ENCODE data around the gene GAS7.

Gene GAS7

GRCh38 chr17:10201680-10202079 lies 3.3 kb upstream of the GAS7 start:
- ATAC-seq, result no peak
- TF ChIP-seq CREB5 (CRISPR knock-in tag; IDR thresholded peaks at IDR 0.05; ENCODE audit: low read depth) (no peak), ZNF70 (CRISPR knock-in tag; IDR thresholded peaks at IDR 0.05) (no peak), ZNF8 (CRISPR knock-in tag; IDR thresholded peaks at IDR 0.05) (no peak), POU6F1 (CRISPR knock-in tag; IDR thresholded peaks at IDR 0.05; ENCODE audit: borderline replicate concordance, low read depth) (no peak), ISL1 (CRISPR knock-in tag; IDR thresholded peaks at IDR 0.05) (no peak), PPARA (CRISPR knock-in tag; IDR thresholded peaks at IDR 0.05; ENCODE audit: borderline replicate concordance) (no peak), TSHZ2 (CRISPR knock-in tag; IDR thresholded peaks at IDR 0.05) (no peak), OSR1 (CRISPR knock-in tag; IDR thresholded peaks at IDR 0.05) (no peak)

GRCh38 chr17:10200645-10201044 lies 2.2 kb upstream of the GAS7 start:
- TF ChIP-seq SNAI2 (CRISPR knock-in tag; IDR thresholded peaks at IDR 0.05) (no peak), CSDC2 (CRISPR knock-in tag; IDR thresholded peaks at IDR 0.05) (no peak), ZNF70 (CRISPR knock-in tag; IDR thresholded peaks at IDR 0.05) (no peak), ZC3H10 (CRISPR knock-in tag; IDR thresholded peaks at IDR 0.05) (no peak), TSHZ2 (CRISPR knock-in tag; IDR thresholded peaks at IDR 0.05) (no peak), TCF4 (CRISPR knock-in tag; IDR thresholded peaks at IDR 0.05; ENCODE audit: borderline replicate concordance) (no peak), ESRRG (CRISPR knock-in tag; IDR thresholded peaks at IDR 0.05) (no peak), BACH2 (CRISPR knock-in tag; IDR thresholded peaks at IDR 0.05; ENCODE audit: borderline replicate concordance) (no peak), TOX (CRISPR knock-in tag; IDR thresholded peaks at IDR 0.05; ENCODE audit: borderline replicate concordance) (no peak), ZFP30 (CRISPR knock-in tag; IDR thresholded peaks at IDR 0.05) (no peak), CREB5 (CRISPR knock-in tag; IDR thresholded peaks at IDR 0.05; ENCODE audit: low read depth) (no peak), RARB (CRISPR knock-in tag; IDR thresholded peaks at IDR 0.05) (no peak), ZFP3 (CRISPR knock-in tag; IDR thresholded peaks at IDR 0.05) (no peak), PATZ1 (CRISPR knock-in tag; IDR thresholded peaks at IDR 0.05; ENCODE audit: borderline replicate concordance) (no peak)

More at GRCh38 chr17:10200645-10201044, 2.2 kb upstream of the GAS7 start:
- no peak for ATAC-seq
